ENCODE data around the gene TNS1. TPM values are rescaled to one million over a fixed set of nuclear protein-coding genes. Genes with fewer than 3 reads are reported as not detected.

The TNS1 gene
- total RNA-seq, 3 donors from 2014 or later (not counting 1 experiment from before 2014, with no cell fraction given) = 1.1 to 3.0 (median 2.1) TPM

DNA sequence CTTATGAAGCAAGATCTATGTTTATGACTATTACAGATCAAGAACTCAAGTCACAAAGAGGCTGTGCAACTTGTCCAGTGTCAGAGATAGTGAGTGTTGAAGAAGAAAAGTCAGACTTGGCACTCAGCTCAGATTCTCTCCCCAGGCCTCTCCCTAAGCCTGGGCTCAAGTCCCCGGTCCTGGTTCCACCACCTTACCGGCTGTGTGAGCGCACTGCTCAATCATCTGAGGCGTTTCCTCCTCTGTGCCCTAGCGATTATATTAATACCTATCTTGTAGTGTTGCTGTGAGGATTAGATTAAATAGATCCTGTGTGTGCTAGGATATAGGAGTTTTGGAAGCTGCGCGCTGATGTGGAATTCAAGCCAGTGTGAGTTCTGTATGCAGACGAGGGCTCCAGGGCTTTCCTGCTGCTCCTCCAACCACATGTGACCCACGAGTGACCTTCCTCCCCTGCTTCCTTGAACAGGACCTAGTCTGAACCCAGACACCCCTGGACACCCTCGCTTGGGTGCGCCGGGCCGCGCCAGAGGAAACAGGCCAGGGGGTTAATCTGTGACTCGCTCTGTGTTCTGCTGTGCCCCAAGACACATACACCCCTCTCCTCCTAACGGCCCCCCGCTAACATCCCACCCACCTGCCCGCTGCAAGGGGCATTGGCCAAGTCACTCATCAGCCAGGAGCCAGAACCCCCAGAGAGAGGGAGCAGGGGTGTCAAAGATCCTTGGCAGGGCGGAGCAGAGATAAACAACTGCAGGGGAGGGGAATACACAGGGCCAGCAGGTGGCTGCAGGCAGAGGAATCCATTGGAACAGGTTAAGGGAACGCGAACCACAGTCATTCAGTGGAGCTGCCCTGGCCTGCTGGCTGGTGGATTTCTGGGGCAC is 38.3 kb downstream of the TNS1 start:
- no peaks in the 10 kb centered on the region for H3K4me1 ChIP-seq (ENCODE audit: control insufficient read depth, insufficient read depth, low read length)
- WGBS (ENCODE audit: insufficient coverage) = 88% methylated on average over 21 of the region's 21 CpGs
- no peaks in the 10 kb centered on the region for H3K9me3 Mint-ChIP-seq

DNA sequence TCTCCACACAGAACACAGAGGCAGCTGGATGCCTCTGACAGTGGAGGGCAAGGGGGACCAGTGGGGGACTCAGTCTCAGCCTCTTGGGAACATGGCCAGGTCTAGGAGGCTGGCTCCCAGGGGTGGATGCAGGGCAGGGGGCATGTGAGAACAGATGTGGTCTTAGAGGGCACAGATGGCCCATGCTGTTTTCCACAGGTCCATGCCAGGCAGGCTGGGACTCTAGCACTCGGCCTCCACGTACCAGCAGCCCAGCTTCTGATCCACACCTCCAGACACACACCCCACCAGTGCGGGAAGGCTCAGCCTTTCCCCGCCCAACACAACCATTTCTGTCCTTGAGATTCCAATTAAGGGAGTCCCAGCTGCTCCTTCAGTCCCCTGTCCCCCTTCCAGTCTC is 42.4 kb downstream of the TNS1 start:
- TF ChIP-seq, protein P1, sequence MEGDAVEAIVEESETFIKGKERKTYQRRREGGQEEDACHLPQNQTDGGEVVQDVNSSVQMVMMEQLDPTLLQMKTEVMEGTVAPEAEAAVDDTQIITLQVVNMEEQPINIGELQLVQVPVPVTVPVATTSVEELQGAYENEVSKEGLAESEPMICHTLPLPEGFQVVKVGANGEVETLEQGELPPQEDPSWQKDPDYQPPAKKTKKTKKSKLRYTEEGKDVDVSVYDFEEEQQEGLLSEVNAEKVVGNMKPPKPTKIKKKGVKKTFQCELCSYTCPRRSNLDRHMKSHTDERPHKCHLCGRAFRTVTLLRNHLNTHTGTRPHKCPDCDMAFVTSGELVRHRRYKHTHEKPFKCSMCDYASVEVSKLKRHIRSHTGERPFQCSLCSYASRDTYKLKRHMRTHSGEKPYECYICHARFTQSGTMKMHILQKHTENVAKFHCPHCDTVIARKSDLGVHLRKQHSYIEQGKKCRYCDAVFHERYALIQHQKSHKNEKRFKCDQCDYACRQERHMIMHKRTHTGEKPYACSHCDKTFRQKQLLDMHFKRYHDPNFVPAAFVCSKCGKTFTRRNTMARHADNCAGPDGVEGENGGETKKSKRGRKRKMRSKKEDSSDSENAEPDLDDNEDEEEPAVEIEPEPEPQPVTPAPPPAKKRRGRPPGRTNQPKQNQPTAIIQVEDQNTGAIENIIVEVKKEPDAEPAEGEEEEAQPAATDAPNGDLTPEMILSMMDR (IDR thresholded peaks at IDR 0.05) = no peak
- Mint-ChIP-seq H3K4me3 (no peak overlapping the region), H3K4me1 (no peaks in the 10 kb centered on the region), H3K9me3 (no peaks in the 10 kb centered on the region), H3K27me3 (ENCODE audit: low read depth in 2 of 2) (peaks cover 7 to 17% of the 10 kb centered on the region in 2 donors), H3K36me3 (no peaks in the 10 kb centered on the region), H3K27ac (no peak overlapping the region)
- no peaks in the 10 kb centered on the region for H3K4me1 ChIP-seq (ENCODE audit: control insufficient read depth, insufficient read depth, low read length)
- 89% methylated on average over 4 of the region's 4 CpGs for WGBS (ENCODE audit: insufficient coverage)
- no peaks in the 10 kb centered on the region for H3K9me3 ChIP-seq (ENCODE audit: control insufficient read depth, insufficient read depth, low read length)
- DNase-seq (no peak), ATAC-seq (no peak)
- intact Hi-C loops (cut with micrococcal nuclease) = no loop called here
- no peak overlapping the region for H3K4me3 ChIP-seq (ENCODE audit: low read length)
- H3K27ac ChIP-seq (ENCODE audit: low read length) = no peak overlapping the region
- H3K36me3 ChIP-seq (ENCODE audit: control insufficient read depth, insufficient read depth, low read length) = no peaks in the 10 kb centered on the region
- H3K27me3 ChIP-seq (ENCODE audit: control insufficient read depth, insufficient read depth, low read length) = no peaks in the 10 kb centered on the region

More for the DNA sequence above, 38.3 kb downstream of the TNS1 start:
- Mint-ChIP-seq H3K36me3 (no peaks in the 10 kb centered on the region), H3K4me1 (no peaks in the 10 kb centered on the region), H3K27me3 (ENCODE audit: low read depth in 2 of 2) (peaks cover 12 to 15% of the 10 kb centered on the region in 2 donors), H3K27ac (no peak overlapping the region), H3K4me3 (no peak overlapping the region)
- no peak overlapping the region for H3K27ac ChIP-seq (ENCODE audit: low read length)
- H3K9me3 ChIP-seq (ENCODE audit: control insufficient read depth, insufficient read depth, low read length) = no peaks in the 10 kb centered on the region
- H3K27me3 ChIP-seq (ENCODE audit: control insufficient read depth, insufficient read depth, low read length) = peaks cover 2% of the 10 kb centered on the region
- intact Hi-C loops (cut with micrococcal nuclease) = no loop called here
- H3K36me3 ChIP-seq (ENCODE audit: control insufficient read depth, insufficient read depth, low read length) = no peaks in the 10 kb centered on the region
- no peak for ATAC-seq
- H3K4me3 ChIP-seq (ENCODE audit: low read length) = no peak overlapping the region
- no peak for DNase-seq
- TF ChIP-seq, protein P1 (IDR thresholded peaks at IDR 0.05) = no peak

DNA sequence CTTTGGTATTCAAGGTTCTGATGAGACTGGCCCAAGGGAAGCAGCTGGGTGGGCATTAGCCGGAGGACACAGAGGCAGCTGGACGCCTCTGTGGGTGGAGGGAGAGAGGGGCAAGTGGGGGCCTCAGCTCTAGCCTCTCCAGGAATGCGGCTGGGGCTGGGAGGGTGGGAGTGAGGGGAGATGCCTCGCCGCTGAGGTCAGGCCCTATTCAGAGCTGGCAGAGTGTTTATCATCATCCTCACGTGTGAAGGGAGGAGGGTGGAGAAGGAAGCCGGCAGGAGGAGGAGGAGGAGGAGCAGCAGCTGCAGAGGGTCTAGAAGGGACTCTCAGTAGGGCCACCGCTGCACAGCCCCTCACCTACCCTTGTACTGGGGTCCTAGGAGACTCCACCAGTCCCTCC is 43.1 kb downstream of the TNS1 start:
- no peaks in the 10 kb centered on the region for H3K9me3 Mint-ChIP-seq
- TF ChIP-seq, protein P1 (IDR thresholded peaks at IDR 0.05) = no peak
- Histone ChIP-seq H3K9me3 (ENCODE audit: control insufficient read depth, insufficient read depth, low read length) (no peaks in the 10 kb centered on the region), H3K4me1 (ENCODE audit: control insufficient read depth, insufficient read depth, low read length) (no peaks in the 10 kb centered on the region), H3K27me3 (ENCODE audit: control insufficient read depth, insufficient read depth, low read length) (no peaks in the 10 kb centered on the region), H3K4me3 (ENCODE audit: low read length) (no peak overlapping the region), H3K36me3 (ENCODE audit: control insufficient read depth, insufficient read depth, low read length) (no peaks in the 10 kb centered on the region), H3K27ac (ENCODE audit: low read length) (no peak overlapping the region)
- DNase-seq (no peak), ATAC-seq (no peak)
- H3K4me3 Mint-ChIP-seq = no peak overlapping the region
- 93% methylated on average over 6 of the region's 8 CpGs for WGBS (ENCODE audit: insufficient coverage)
- no peak overlapping the region for H3K27ac Mint-ChIP-seq
- peaks cover 9 to 17% of the 10 kb centered on the region in 2 donors for H3K27me3 Mint-ChIP-seq (ENCODE audit: low read depth in 2 of 2)
- H3K4me1 Mint-ChIP-seq = no peaks in the 10 kb centered on the region
- intact Hi-C loops (cut with micrococcal nuclease) = no loop called here
- no peaks in the 10 kb centered on the region for H3K36me3 Mint-ChIP-seq
